Activated gamma-delta T cell (primary cell): ENCODE measurements around the gene TMEM174.
"Not testable (repeated sequence)": the region's sequence is repeated elsewhere in the genome, so short reads cannot be mapped to it uniquely, and the experiment has no call there.

Experiments used
- DNase-seq: peaks from one replicate; lab custom pipeline; 2025; lab: John Stamatoyannopoulos, UW

Gene TMEM174

DNA sequence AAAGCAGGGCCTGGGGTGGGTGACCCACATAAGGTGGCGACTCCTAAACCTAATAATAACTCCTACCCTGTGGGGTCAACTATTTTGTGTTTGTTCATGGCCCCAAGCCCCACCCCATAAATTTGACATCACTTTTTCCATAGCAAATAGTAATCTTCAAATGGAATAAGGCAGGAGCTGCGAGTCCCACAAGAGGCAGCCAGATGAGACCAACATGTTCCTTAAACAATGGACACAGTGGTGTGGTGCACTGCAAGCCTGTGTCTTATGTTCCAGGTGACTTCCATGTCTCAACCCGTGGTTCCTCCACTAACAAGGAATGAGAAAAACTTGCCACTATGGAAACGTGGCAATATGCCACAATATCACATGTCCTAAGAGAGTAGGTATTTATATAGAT is 20.6 kb downstream of the TMEM174 start:
- no peak for DNase-seq

DNA sequence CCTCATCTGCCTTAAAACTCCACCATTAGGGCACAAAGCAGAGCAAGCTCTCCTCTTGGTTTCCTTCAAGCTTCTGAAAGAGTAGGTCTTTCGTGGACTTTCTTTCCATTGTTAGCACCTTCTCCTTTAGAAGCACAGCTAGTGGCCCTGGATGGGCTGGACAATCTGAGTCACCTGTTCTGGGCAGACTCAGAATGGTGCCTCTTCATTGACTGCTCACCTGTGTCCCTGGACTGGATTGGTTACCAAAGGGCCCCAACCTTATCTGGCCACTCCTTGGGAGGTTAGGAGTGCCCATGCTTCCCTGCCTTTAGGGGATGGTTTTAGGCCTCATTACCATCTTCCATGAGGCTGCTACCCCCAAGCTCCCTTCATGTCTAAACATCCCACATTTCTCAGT is 23.2 kb downstream of the TMEM174 start:
- DNase-seq, result no peak

- no peak for DNase-seq
These were observed 24.8 kb downstream of the TMEM174 start for GRCh38 chr5:73197637-73198257.

DNA sequence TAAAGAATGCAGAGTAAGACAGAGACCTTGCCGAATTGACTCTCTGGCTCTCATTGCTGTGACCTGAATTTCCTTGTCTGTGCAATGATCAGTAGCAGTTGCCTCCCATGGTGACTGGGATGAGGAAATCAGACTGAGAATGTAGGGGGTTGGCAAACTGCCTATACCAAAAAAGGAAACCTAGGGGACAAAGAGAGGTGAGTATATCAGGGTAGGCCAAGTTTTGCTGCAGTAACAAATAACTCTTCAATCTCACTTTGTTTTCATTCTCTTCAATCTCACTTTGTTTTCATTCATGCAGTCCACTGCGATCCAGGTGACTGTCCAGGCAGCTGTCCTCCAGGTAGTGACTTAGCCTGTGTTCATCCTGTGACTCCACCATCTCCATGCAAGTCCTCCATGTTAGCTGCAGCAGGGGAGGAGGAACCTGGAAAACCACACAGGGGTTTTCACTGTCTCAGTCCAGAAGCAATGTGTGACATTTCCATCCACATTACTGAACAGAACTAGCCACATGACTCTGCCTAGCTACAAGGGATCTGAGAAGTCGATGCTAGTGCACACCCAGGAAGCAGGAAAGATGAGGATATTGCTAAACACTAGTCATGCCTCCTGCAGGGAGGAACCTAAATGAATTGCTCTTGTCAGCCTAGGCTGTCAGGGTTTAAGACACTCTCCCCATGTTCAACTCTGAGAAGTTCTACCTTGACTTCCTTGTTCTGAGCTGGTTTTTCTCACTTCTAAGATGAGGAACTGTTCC is 26.0 kb downstream of the TMEM174 start:
- DNase-seq, result no peak

GRCh38 chr5:73199671-73200070 is 26.7 kb downstream of the TMEM174 start:
- no peak for DNase-seq

GRCh38 chr5:73201547-73202513 is 28.8 kb downstream of the TMEM174 start:
- DNase-seq, result peak; percentile 14

DNA sequence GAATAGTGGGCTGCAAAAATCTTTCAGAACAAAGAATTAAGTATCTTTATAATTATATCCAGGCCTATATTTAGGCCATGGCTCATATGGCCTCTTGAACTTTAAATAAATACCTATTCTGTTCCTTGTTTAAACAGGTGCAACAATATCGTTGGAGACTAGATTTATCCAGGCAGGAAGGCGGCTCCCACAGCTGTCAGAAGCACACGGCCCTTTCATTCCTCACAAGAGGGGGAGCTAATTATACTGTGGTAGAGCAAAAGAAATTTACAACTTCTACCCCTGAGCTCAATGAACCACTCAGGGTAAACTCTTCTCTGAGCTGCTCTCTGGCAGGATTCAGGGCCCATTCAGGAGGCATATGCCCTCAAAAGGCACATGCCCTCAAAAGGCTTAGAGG is 31.3 kb downstream of the TMEM174 start:
- no peak for DNase-seq

- DNase-seq, result no peak
These were observed 31.7 kb downstream of the TMEM174 start for GRCh38 chr5:73204733-73205132.

DNA sequence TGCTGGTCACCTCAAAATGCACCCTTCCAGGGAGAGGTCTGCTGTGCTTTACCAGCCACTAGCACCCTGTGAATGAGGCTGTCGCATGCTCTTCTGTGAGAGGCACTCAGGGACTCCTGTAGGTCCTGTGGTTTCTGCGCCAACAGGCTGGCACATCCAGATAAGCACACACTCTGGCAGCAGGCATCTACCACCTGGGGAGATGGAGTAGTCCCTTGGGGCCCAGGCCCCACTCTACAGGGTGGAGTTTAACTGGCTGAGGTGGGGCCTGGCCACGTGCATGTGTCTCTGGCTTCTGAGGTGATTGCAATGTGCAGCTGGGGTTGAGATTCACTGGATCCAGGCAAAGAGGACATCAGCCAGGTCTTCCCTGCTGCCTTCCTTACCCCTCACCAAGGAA is 32.3 kb downstream of the TMEM174 start:
- DNase-seq, result no peak

GRCh38 chr5:73207239-73207638 is 34.2 kb downstream of the TMEM174 start:
- not testable (repeated sequence) for DNase-seq

GRCh38 chr5:73209075-73209474 is 36.1 kb downstream of the TMEM174 start:
- DNase-seq, result not testable (repeated sequence)

DNA sequence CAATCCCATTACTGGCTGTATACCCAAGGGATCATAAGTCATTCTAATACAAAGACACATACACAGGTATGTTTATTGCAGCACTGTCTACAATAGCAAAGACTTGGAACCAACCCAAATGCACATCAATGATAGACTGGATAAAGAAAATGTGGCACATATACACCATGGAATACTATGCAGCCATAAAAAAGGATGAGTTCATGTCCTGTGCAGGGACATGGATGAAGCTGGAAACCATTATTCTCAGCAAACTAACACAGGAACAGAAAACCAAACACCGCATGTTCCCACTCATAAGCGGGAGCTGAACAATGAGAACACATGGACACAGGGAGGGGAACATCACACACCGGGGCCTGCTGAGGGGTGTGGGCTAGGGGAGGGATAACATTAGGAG is 39.7 kb downstream of the TMEM174 start:
- not testable (repeated sequence) for DNase-seq

GRCh38 chr5:73213566-73213998 is 40.6 kb downstream of the TMEM174 start:
- DNase-seq, result no peak

DNA sequence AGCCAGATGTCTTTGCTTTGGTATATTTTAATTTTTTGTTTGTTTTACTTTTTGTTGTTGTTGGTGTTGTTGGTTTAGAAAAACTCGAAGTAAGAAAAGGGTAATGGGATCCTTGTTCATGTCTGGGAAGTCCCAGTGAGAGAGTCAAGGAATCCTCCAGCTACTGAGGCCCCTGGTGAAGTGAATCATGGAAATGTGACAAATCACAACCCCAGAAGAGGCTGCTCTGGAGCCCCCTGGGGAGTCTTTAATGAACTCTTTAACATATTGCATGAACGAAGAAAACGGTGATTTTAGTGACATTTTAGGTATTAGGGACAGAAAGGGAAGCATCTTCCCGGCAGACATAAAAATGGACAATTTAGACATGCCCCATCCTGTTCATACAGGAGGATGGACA is 41.3 kb downstream of the TMEM174 start:
- DNase-seq, result no peak

DNA sequence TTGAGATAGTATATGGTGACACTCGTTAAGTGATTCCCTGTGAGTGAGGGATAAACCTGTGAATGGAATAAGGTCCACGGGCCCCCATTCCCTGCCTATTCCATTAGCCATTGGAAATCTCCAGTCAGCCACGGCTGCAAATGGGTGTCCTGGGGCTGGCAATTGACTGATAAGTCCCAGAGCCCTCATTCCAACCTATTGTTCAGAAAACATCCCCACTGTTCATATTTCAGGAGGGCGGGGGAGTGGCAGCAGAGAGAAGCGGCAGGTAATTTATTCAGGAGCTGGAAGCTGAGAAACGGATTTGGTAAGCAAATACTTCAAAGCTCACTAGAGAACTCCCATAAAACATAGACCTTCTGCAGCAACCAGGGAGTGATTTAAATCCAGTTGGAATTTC is 42.0 kb downstream of the TMEM174 start:
- DNase-seq, result no peak

GRCh38 chr5:73215531-73215890 is 42.5 kb downstream of the TMEM174 start:
- DNase-seq, result no peak

- DNase-seq, result peak; percentile 20
These were observed 43.1 kb downstream of the TMEM174 start for GRCh38 chr5:73215891-73216610.

DNA sequence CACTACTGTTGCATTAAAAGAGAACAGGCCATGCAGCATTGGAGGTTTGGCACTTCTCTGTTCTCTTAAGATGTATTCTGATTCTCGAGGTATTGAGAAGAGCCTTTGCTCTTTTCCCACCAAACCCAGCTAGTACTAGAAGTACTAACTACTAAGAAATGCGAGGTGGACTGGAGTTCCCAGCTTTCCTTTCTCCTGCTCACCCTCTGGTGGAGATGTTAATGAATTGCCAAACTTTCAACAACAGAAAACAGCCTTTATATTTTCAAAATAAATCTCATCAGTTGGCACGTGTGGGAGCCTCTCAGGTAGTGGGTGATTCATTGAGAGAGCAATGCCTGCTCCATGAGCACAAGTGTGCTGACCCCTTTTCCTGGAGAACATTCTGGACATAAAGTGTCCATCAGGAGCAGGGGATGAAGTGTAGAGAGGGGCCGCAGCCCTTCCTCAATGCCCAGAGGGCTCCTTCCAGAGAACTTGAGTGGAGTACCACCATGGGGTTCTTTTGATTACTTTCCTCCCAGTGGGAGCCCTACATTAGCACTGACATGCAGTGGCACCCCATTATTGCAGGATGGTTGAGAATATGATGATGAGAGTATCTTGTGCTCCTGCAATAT is 45.7 kb downstream of the TMEM174 start:
- DNase-seq, result no peak

DNA sequence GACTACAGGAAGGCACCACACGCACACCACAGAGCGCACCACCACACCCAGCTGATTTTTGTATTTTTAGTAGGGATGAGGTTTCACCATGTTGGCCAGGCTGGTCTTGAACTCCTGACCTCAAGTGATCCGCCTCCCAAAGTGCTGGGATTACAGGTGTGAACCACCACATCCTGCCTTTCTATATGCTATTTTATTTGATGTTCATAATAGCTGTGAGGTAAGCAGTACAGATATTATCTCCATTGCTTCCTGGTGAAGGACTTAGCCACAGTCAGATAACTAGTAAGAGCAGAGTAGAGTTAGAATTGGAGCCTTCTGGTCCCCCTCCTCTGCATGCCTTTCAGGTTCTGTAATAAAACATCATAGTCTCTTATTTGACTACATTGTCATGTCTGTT is 46.3 kb downstream of the TMEM174 start:
- not testable (repeated sequence) for DNase-seq

GRCh38 chr5:73221161-73221560 is 48.2 kb downstream of the TMEM174 start:
- no peak for DNase-seq

- DNase-seq, result no peak
These were observed 48.7 kb downstream of the TMEM174 start for GRCh38 chr5:73221726-73222125.
